ENCODE measurements around the gene RPS29. TPM values are rescaled to one million over a fixed set of nuclear protein-coding genes. Genes with fewer than 3 reads are reported as not detected.
A peak's percentile ranks its signal among the peaks of the same experiment; 100 is the strongest.

RPS29 gene
- total RNA-seq, 1 donor from 2014 or later: 1,338 TPM

- no peak for TF ChIP-seq CTCF (IDR thresholded peaks at IDR 0.05; ENCODE audit: unreplicated experiment)
- H3K27ac Mint-ChIP-seq: no peak overlapping the region
- no peaks in the 10 kb centered on the region for H3K9me3 Mint-ChIP-seq
- H3K4me1 Mint-ChIP-seq: peaks cover 34% of the 10 kb centered on the region
- H3K27me3 Mint-ChIP-seq (ENCODE audit: low read depth): no peaks in the 10 kb centered on the region
- H3K36me3 Mint-ChIP-seq: peaks cover 13% of the 10 kb centered on the region
- no peak for DNase-seq (ENCODE audit: low spot score in 2 of 2, unreplicated experiment in 2 of 2)
- H3K4me3 Mint-ChIP-seq: no peak overlapping the region
Observed at GRCh38 chr14:49617852-49618519, 31.8 kb upstream of the RPS29 start.

GRCh38 chr14:49615776-49616175 is 29.6 kb upstream of the RPS29 start:
- Mint-ChIP-seq H3K36me3 (peaks cover 13% of the 10 kb centered on the region), H3K27me3 (ENCODE audit: low read depth) (no peaks in the 10 kb centered on the region), H3K27ac (no peak overlapping the region), H3K4me1 (peaks cover 31% of the 10 kb centered on the region), H3K4me3 (no peak overlapping the region), H3K9me3 (no peaks in the 10 kb centered on the region)
- no peak for TF ChIP-seq CTCF (IDR thresholded peaks at IDR 0.05; ENCODE audit: unreplicated experiment)
- no peak for DNase-seq (ENCODE audit: low spot score in 2 of 2, unreplicated experiment in 2 of 2)

GRCh38 chr14:49614196-49614595 is 28.0 kb upstream of the RPS29 start:
- Mint-ChIP-seq H3K4me1 (peaks cover 25% of the 10 kb centered on the region), H3K9me3 (no peaks in the 10 kb centered on the region)
- no peak for TF ChIP-seq CTCF (IDR thresholded peaks at IDR 0.05; ENCODE audit: unreplicated experiment)

GRCh38 chr14:49612671-49613070 is 26.5 kb upstream of the RPS29 start:
- no peak for DNase-seq (ENCODE audit: low spot score in 2 of 2, unreplicated experiment in 2 of 2)
- peaks cover 14% of the 10 kb centered on the region for H3K4me1 Mint-ChIP-seq
- H3K27ac Mint-ChIP-seq: peak overlapping the region; percentile 83
- peaks cover 7% of the 10 kb centered on the region for H3K36me3 Mint-ChIP-seq
- TF ChIP-seq CTCF (IDR thresholded peaks at IDR 0.05; ENCODE audit: unreplicated experiment): no peak
- H3K4me3 Mint-ChIP-seq: no peak overlapping the region
- no peaks in the 10 kb centered on the region for H3K9me3 Mint-ChIP-seq
- H3K27me3 Mint-ChIP-seq (ENCODE audit: low read depth): no peaks in the 10 kb centered on the region

More at GRCh38 chr14:49614196-49614595, 28.0 kb upstream of the RPS29 start:
- Mint-ChIP-seq H3K27me3 (ENCODE audit: low read depth) (no peaks in the 10 kb centered on the region), H3K4me3 (no peak overlapping the region), H3K27ac (no peak overlapping the region), H3K36me3 (peaks cover 13% of the 10 kb centered on the region)
- DNase-seq (ENCODE audit: low spot score in 2 of 2, unreplicated experiment in 2 of 2): no peak

GRCh38 chr14:49612251-49612650 is 26.1 kb upstream of the RPS29 start:
- Mint-ChIP-seq H3K27ac (peak overlapping the region; percentile 83), H3K27me3 (ENCODE audit: low read depth) (no peaks in the 10 kb centered on the region), H3K36me3 (peaks cover 7% of the 10 kb centered on the region), H3K9me3 (no peaks in the 10 kb centered on the region), H3K4me1 (peaks cover 12% of the 10 kb centered on the region), H3K4me3 (no peak overlapping the region)
- TF ChIP-seq CTCF (IDR thresholded peaks at IDR 0.05; ENCODE audit: unreplicated experiment): no peak
- DNase-seq (ENCODE audit: low spot score in 2 of 2, unreplicated experiment in 2 of 2): no peak
